Measurements from ENCODE around the gene WASL. TPM values are rescaled to one million over a fixed set of nuclear protein-coding genes. Genes with fewer than 3 reads are reported as not detected.

WASL gene
- 1 to 10 TPM; 8.0 to 8.5 TPM for total RNA-seq

GRCh38 chr7:123748734-123749536 lies at the start of gene WASL:
WASL (minus strand) TSS chr7:123749003; CDS start chr7:123748734, 269 bp downstream.

GRCh38 chr7:123655614-123656013 lies 93.2 kb downstream of the WASL start, which contains the start of gene LMOD2:
LMOD2 (plus strand) TSS chr7:123655866; CDS start chr7:123655964, 98 bp downstream.

Other genes with a start within 250 kb of the WASL start
- under 1 TPM in 1 of 2 experiments, not detected in 1; 0.10 TPM for gene IQUB, start 214.4 kb downstream of the WASL start, total RNA-seq
- gene NDUFA5, start 191.2 kb downstream of the WASL start, total RNA-seq = 10 to 100 TPM; 48.8 to 52.2 TPM
- gene ASB15, start 147.2 kb downstream of the WASL start, total RNA-seq = not detected
- not detected for gene LMOD2, start 93.1 kb downstream of the WASL start, total RNA-seq
- not detected for gene HYAL4, start 96.2 kb upstream of the WASL start, total RNA-seq
- gene SPAM1, start 176.2 kb upstream of the WASL start, total RNA-seq = not detected